GM19455 (cell line): Measurements from ENCODE around the gene GMIP.

Experiments
- ATAC-seq: cut with Tn5 transposase; IDR thresholded peaks from one replicate; pipeline ENCODE4 v1.9.1; 2021; ENCODE audit not compliant: unreplicated experiment

Gene GMIP

GRCh38 chr19:19579533-19580361 lies 63.7 kb downstream of the GMIP start:
- ATAC-seq = no peak
